ENCODE measurements around the gene CATSPERZ.

CATSPERZ gene

GRCh38 chr11:64348383-64349024 is 48.3 kb downstream of the CATSPERZ start:
- no peak for DNase-seq (ENCODE audit: low read depth)

GRCh38 chr11:64349025-64349387 is 48.8 kb downstream of the CATSPERZ start:
- H3K4me3 ChIP-seq (ENCODE audit: low read depth, low read length): no peak overlapping the region
- no peak for TF ChIP-seq CTCF (IDR thresholded peaks at IDR 0.05; ENCODE audit: low read depth, low read length, missing control alignments)
- no peak for DNase-seq (ENCODE audit: low read depth)

More at GRCh38 chr11:64348383-64349024, 48.3 kb downstream of the CATSPERZ start:
- TF ChIP-seq CTCF (IDR thresholded peaks at IDR 0.05; ENCODE audit: low read depth, low read length, missing control alignments): no peak
- no peak overlapping the region for H3K4me3 ChIP-seq (ENCODE audit: low read depth, low read length)

GRCh38 chr11:64349404-64349803 is 49.2 kb downstream of the CATSPERZ start:
- no peak overlapping the region for H3K4me3 ChIP-seq (ENCODE audit: low read depth, low read length)
- no peak for TF ChIP-seq CTCF (IDR thresholded peaks at IDR 0.05; ENCODE audit: low read depth, low read length, missing control alignments)
- no peak for DNase-seq (ENCODE audit: low read depth)

GRCh38 chr11:64351136-64351631 is 51.0 kb downstream of the CATSPERZ start:
- no peak for DNase-seq (ENCODE audit: low read depth)
- TF ChIP-seq CTCF (IDR thresholded peaks at IDR 0.05; ENCODE audit: low read depth, low read length, missing control alignments): no peak
- H3K4me3 ChIP-seq (ENCODE audit: low read depth, low read length): no peak overlapping the region

GRCh38 chr11:64352099-64352994 is 52.2 kb downstream of the CATSPERZ start:
- no peak for TF ChIP-seq CTCF (IDR thresholded peaks at IDR 0.05; ENCODE audit: low read depth, low read length, missing control alignments)
- no peak for DNase-seq (ENCODE audit: low read depth)
- H3K4me3 ChIP-seq (ENCODE audit: low read depth, low read length): no peak overlapping the region

- no peak for TF ChIP-seq CTCF (IDR thresholded peaks at IDR 0.05; ENCODE audit: low read depth, low read length, missing control alignments)
- no peak overlapping the region for H3K4me3 ChIP-seq (ENCODE audit: low read depth, low read length)
- DNase-seq (ENCODE audit: low read depth): no peak
Measured at GRCh38 chr11:64352995-64353714, 53.0 kb downstream of the CATSPERZ start.

All from GM12864 (cell line).